ENCODE results near the gene CCR5AS.

- TF ChIP-seq CTCF (IDR thresholded peaks at IDR 0.05), result no peak
- TF ChIP-seq POLR2AphosphoS5 (IDR thresholded peaks at IDR 0.05), result no peak
These were observed 10.1 kb upstream of the CCR5AS start for GRCh38 chr3:46416811-46417510.
